Embryonic facial prominence (tissue), 1 donor: Measurements from ENCODE around the gene NOL4.
"Not testable (repeated sequence)": the region's sequence is repeated elsewhere in the genome, so short reads cannot be mapped to it uniquely, and the experiment has no call there.

Experiments used
- DNase-seq: peaks from one replicate; pipeline ENCODE4 v3.0.0-alpha.2; 2016; ENCODE audit errors: extremely low spot score

Gene NOL4

GRCh38 chr18:34224423-34225217 is at the start of gene NOL4:
Gene NOL4 (minus strand): TSS chr18:34224913. CDS start chr18:34223253, 1,660 bp downstream.
- DNase-seq = peak; percentile 73

DNA sequence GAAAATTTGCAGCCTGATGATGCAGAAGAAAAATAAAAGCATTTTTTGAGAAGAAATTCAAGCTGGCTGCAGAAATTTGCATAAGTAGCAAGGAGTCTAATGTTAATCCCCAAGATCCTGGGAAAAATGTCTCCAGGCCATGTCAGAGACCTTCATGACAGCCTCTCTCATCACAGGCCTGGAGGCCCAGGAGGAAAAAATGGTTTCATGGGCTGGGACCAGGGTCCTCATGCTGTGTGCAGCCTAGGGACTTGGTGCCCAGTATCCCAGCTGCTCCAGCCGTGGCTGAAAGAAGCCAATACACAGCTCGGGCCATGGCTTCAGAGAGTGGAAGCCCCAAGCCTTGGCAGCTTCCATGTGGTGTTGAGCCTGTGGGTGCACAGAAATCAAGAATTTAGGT is 41.3 kb upstream of the NOL4 start:
- DNase-seq = not testable (repeated sequence)

DNA sequence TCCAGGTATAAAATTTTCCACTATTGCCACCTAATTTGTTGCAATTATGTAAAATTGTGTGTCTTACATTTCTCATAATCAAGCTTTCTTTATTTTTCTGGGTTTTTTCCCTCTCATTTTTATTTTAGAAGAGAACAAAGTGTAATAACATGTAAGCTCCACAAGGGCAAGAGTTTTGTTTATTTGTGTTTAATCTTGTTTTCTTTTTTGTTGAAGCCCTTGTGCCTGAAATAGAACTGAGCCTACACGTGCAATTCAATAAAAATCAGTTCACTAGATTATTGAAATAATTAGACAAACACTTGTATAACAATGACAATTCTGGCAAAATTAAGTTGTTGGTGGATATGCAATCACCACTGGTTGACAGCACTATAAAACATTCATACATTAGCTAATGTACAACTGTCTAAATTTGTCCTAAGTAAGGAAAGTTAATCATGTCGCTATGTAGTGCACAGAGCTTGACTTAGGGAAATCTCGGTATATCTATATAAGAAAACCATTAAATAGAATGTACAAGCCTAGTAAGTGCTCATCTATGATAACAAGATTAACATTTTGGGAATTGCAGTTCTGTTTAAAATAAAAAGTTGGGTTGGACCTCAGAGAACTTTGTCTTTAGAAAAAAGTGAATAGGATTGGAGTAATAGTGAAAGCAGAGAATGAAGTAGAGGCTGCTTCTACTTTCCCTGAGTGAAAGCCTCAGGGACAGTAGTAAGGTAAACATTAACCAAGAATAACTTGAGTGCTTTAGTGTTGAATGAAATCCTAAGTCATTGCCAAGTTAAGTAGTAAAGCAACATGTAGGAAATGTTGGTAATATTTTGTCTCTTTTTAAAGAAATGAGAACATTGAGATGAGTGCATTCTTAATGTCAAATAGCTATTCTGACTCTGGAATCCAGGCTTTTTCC is 37.4 kb upstream of the NOL4 start:
- no peak for DNase-seq

- no peak for DNase-seq
Measured at GRCh38 chr18:34258176-34258575, 33.5 kb upstream of the NOL4 start.

DNA sequence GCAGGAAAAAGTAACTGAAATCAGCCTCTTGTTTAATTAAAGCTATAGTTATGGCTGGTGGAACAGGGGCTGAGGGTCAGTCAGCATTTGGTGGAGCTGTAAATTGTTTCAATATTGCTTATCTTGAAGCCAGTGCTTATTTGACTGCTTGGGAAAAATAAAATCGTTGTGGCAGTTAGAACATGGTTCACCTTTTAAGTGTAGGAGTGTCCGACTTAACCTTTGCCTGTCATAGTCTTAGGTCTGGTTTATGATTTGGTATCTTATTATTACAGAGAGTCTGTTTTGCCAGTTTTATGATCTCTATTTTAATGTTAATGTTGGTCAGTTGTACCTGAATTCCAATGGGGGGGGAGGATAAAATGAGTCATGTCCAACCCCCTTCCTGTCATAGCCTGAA is 27.2 kb upstream of the NOL4 start:
- no peak for DNase-seq

DNA sequence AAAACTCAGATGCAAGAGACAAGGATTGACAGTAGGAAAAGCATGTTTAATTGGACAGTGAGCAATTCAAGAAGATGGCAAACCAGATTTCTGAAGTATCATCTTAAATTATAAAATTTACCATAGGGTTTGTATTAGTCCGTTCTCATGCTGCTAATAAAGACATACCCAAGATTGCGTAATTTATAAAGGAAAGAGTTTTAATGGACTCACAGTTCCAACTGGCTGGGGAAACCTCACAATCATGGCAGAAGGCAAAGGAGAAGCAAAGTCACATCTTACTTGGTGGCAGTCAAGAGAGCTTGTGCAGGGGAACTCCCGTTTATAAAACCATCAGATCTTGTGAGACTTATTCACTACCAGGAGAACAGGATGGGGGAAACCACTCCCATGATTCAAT is 24.0 kb upstream of the NOL4 start:
- no peak for DNase-seq

DNA sequence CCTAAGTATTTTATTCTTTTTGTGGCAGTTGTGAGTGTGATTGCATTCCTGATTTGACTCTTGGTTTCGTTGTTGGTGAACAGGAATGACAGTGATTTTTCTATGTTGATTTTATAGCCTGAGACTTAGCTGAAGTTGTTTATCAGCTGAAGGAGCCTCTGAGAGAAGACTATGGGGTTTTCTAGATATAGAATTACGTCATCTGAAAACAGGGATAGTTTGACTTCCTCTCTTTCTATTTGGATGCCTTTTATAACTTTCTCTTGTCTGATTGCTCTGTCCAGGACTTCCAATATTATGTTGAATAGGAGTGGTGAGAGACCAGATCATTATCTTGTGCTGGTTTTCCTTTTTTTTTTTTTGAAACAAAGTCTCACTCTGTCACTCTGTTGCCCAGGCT is 18.0 kb upstream of the NOL4 start:
- DNase-seq = no peak

GRCh38 chr18:34233781-34234388 is 9.2 kb upstream of the NOL4 start:
- not testable (repeated sequence) for DNase-seq

DNA sequence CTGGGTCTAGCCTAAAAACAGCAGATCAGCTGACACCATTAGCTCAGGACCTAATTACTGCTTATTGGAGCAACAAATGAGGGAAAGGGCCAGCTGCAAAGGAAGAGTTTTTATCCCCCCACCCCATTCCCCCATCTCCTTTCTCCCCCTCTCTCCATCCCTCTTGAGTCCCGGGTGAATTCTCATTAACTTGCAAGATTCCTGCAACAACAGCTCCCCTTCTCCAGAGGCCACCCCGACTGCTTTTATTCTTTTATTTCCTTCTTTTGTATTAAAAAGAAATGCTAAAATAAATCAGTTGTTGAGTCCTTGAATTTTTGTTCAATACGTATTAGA is 473 bp upstream of the NOL4 start:
- no peak for DNase-seq

- DNase-seq = no peak
Measured at GRCh38 chr18:34223893-34224422, 755 bp downstream of the NOL4 start.

- DNase-seq = no peak
Measured at GRCh38 chr18:34223164-34223892, 1.4 kb downstream of the NOL4 start.

DNA sequence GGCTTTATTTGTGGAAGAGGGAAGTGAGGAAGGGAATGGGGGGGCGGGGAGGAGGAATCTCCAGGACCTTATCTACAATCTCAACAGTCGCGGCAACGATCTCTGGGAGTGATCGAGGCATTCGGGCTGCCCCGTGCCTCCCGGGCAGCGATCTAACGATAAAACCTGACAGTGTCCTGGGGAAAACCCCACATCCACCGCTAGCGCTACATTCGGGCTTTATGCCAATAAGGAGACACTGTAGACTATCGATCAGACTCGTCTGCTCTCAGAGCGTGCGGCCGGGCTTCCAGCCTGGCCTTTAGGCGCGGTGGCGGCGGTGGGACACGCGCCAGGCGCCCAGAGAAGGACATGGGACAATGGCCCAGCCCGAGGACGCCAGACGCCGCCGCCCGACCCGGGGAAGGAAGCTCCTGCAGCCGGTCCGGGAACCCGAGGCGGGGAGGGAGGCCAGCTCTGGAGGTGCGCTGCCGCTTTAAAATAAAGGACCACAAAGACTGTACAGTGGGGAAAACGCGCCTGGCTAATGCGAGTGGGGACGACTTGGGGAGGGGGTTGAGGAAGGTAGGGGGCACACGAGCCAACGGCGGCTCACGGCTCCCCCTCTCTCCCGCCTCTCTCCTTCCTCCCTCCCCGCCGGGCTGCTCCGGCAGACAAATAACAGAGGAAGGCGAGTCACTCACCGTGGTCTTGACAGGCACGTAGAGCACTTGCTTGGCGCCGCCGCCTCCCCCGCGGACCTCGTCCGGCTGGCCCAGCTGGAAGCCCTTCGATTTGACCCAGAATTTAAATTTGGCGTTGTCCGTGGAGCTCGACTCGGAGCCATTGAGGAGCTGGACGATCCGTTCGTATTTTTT is 2.2 kb downstream of the NOL4 start:
- no peak for DNase-seq

- DNase-seq = no peak
Measured at GRCh38 chr18:34221971-34222306, 2.8 kb downstream of the NOL4 start.

- DNase-seq = no peak
Measured at GRCh38 chr18:34220081-34220815, 4.5 kb downstream of the NOL4 start.

DNA sequence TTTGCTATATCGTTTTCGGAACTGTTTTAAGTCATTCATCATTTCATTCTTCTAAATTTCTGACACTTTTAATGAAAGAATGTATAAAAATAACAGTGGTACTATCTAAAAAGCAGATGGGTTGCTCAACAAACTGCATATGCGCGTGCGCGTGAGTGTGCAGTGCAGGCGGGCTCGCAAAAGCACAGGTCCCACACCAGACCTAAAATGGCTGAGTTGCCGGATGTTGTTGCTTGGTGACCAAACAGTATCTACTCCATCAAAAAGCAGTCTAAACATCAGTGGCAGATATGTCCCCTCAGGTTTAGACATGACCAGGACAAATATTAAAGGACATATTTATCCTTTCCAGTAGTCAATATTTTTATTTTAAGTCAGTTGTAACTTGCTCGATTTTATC is 5.1 kb downstream of the NOL4 start:
- DNase-seq = no peak

DNA sequence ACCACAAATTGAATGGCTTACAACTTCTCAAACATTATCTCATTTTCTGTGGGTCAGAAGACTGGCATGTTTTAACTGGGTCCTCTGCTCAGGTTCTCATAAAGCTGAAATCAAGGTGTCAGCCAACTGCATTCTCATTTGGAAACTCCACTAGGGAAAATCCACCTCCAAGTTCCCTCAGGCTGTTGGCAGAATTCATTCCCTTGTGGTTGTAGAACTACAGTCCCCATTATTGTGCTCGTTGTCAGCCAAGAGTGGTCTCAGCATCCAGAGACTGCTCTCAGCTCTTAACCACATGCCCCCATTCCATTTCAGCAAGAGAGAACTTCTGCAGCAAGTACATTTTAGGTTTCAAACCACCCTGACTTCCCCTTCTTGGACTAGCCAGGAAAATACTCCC is 12.2 kb downstream of the NOL4 start:
- DNase-seq = no peak

GRCh38 chr18:34207344-34207851 is 17.3 kb downstream of the NOL4 start:
- no peak for DNase-seq

- no peak for DNase-seq
Measured at GRCh38 chr18:34203866-34204265, 20.8 kb downstream of the NOL4 start.

DNA sequence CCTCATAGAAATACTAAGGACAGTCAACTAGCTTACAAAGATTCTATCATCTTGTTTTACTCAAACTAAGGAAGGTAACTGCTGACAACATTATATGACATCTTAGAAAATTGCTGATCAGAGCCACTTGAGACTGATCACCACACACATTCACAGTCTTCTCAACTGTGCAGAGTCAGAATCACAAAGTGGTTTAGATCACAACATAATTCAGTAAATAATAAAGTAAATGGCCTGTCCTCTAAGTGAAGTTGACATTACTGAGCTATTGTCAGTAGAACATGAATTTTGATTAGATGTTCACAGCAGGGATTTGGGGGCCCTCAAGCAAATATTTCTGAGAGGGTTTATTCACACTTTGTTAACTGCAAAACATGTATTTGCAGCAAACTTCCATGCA is 28.5 kb downstream of the NOL4 start:
- no peak for DNase-seq

GRCh38 chr18:34194239-34194638 is 30.5 kb downstream of the NOL4 start:
- DNase-seq = no peak
